Fibroblast of the aortic adventitia (primary cell): ENCODE measurements around the gene LUZP2. TPM values are rescaled to one million over a fixed set of nuclear protein-coding genes. Genes with fewer than 3 reads are reported as not detected.

Experiments
- DNase-seq: peaks from one replicate; pipeline ENCODE4 v3.0.0-alpha.2; 2010; ENCODE audit warnings: low read depth
- H3K4me3 ChIP-seq: 2 replicates; pipeline ENCODE4 v1.5.1; 2011; ENCODE audit warnings: low read depth, mild to moderate bottlenecking, control low read depth, low read length, moderate library complexity
- CTCF ChIP-seq: IDR thresholded peaks from 2 replicates; pipeline ENCODE4 v1.5.1; 2011; ENCODE audit warnings: mild to moderate bottlenecking, low read length, control low read depth, inconsistent platforms; ENCODE audit not compliant: insufficient read depth
- total RNA-seq: library from RNA; depleted of rRNA; stranded (reverse); fragments of >200 nt; gene quantifications from 2 replicates; pipeline ENCODE4 v1.2.3, GENCODE V29; 2012; ENCODE audit warnings: low replicate concordance

The LUZP2 gene
- total RNA-seq, 1 donor: 20.6 TPM

DNA sequence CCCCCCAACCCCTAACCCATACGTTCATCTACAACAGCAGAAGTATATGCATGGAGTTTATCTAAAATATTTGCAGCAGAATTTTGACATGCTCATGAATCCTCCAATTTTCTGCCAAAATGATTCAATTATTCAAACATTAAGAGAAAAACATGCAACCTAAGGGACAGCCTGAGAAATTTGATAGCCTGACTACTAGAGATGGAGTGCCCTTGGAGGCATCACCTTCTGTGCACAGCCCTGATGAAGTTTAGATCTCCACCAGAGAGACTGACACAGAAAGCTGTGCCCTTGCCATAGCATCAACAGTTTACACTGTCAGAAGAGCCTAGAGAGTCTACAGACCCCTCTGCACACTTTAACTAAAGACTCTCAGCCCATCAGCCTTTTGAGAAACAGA lies 217.7 kb downstream of the LUZP2 start:
- no peak for TF ChIP-seq CTCF
- no peak for DNase-seq

GRCh38 chr11:24716403-24716802 lies 219.6 kb downstream of the LUZP2 start:
- TF ChIP-seq CTCF: no peak
- DNase-seq: no peak
- H3K4me3 ChIP-seq: no peak overlapping the region

More for the DNA sequence above, 217.7 kb downstream of the LUZP2 start:
- no peak overlapping the region for H3K4me3 ChIP-seq

DNA sequence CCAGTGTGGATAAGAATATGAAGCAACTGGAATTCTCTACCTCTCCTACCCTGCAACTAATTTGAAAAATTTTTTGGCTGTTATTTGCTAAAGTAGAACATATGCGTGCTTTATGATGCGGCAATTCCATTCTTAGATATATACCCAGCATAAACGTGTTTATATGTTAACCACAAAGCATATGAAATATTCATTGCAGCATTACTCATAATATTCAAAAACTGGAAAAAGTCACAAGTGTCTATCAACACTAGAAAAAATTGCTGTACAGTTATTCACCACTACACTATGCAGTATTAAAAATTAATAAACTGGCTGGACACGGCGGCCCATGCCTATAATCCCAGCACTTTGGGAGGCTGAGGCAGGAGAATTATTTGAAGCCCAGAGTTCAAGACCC lies 226.4 kb downstream of the LUZP2 start:
- DNase-seq: no peak
- H3K4me3 ChIP-seq: no peak overlapping the region
- TF ChIP-seq CTCF: no peak

- no peak overlapping the region for H3K4me3 ChIP-seq
- no peak for DNase-seq
- no peak for TF ChIP-seq CTCF
These were observed 234.7 kb downstream of the LUZP2 start for GRCh38 chr11:24731554-24731953.

DNA sequence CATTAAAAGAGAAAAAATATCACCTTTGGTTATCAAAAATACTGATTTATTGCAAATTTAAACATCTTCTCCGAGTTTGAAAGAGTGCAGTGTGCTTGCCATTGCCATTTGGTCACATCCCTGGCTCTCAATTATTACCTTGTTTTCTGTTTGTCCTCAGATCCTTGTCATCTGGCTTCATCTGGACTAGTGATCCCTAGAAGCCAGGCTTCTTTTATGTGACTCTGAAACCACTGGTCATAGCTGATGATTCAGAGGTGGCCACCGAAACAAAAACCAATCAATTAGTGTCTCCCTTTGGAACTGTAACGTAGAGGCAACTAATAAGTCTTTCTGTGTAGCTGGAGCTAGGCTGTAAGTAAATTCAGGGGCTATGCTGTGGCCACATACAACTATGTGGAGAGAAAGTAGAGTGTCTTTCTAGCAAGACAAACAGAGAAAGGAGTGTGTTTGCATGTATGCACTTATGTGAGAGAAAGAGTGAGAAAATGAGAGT lies 237.9 kb downstream of the LUZP2 start:
- TF ChIP-seq CTCF: no peak
- no peak overlapping the region for H3K4me3 ChIP-seq
- no peak for DNase-seq

GRCh38 chr11:24738972-24739371 lies 242.1 kb downstream of the LUZP2 start:
- H3K4me3 ChIP-seq: no peak overlapping the region
- no peak for TF ChIP-seq CTCF
- no peak for DNase-seq

- no peak for TF ChIP-seq CTCF
- no peak overlapping the region for H3K4me3 ChIP-seq
- no peak for DNase-seq
These were observed 242.8 kb downstream of the LUZP2 start for GRCh38 chr11:24739637-24740036.
